DND-41 (cell line): ENCODE data around the gene CITED2.

Experiments used
- CTCF ChIP-seq: IDR thresholded peaks from 2 replicates; pipeline ENCODE4 v1.5.1; 2012; ENCODE audit warnings: borderline replicate concordance, low read length, moderate library complexity, mild to moderate bottlenecking; ENCODE audit not compliant: poor library complexity, severe bottlenecking; ENCODE audit errors: extremely low read depth
- EZH2 ChIP-seq: IDR thresholded peaks from 3 replicates; pipeline ENCODE4 v1.6.1; 2012; ENCODE audit warnings: borderline replicate concordance, low read depth, mild to moderate bottlenecking, moderate library complexity, low read length, inconsistent platforms; ENCODE audit not compliant: severe bottlenecking

- TF ChIP-seq CTCF: no peak
- no peak for TF ChIP-seq EZH2
Measured at GRCh38 chr6:139386404-139386803, 12.0 kb upstream of the CITED2 start.
